ENCODE measurements around the gene ACTR1A. TPM values are rescaled to one million over a fixed set of nuclear protein-coding genes. Genes with fewer than 3 reads are reported as not detected.
A peak's percentile ranks its signal among the peaks of the same experiment; 100 is the strongest.

The ACTR1A gene
- total and polyA plus RNA-seq, 9 of the 15 experiments (the other 6 are each of a cell fraction or from before 2014, with no cell fraction given), result 36.3 to 77.2 (median 49.6) TPM

DNA sequence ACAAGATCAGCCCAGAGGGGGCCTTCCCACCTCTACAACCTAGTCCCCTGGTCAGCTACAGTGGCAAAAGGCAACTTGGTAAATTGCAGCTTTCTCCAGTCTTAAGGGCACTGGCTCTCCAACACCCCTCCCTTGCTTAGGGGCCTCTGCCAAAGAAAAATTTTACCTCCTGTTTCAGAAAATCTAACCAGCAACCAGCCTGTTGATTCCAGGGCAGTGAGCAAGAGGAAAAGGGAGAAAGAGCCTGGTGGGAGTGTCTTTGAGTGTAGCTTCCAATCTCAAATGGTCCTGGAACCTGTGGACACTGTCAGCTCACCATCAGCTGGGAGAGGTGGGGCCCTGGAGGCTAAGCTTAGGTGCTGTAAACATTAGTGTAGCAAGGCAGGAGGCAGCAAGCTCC lies 22.9 kb downstream of the ACTR1A start (continued):
- TF ChIP-seq RFX7 (CRISPR knock-in tag; IDR thresholded peaks at IDR 0.05) (no peak), KDM2B (CRISPR knock-in tag; IDR thresholded peaks at IDR 0.05) (no peak), BDP1 (IDR thresholded peaks at IDR 0.05; ENCODE audit: insufficient read depth, insufficient read length) (no peak), ZC3H8 (IDR thresholded peaks at IDR 0.05) (no peak), ZEB2 (IDR thresholded peaks at IDR 0.05) (no peak), IRF2 (CRISPR knock-in tag; IDR thresholded peaks at IDR 0.05) (no peak), ILF3 (IDR thresholded peaks at IDR 0.05; ENCODE audit: borderline replicate concordance) (no peak), ZNF121 (CRISPR knock-in tag; conservative IDR thresholded peaks at IDR 0.05) (no peak), ARHGAP35 (IDR thresholded peaks at IDR 0.05; ENCODE audit: partially characterized antibody) (no peak)

DNA sequence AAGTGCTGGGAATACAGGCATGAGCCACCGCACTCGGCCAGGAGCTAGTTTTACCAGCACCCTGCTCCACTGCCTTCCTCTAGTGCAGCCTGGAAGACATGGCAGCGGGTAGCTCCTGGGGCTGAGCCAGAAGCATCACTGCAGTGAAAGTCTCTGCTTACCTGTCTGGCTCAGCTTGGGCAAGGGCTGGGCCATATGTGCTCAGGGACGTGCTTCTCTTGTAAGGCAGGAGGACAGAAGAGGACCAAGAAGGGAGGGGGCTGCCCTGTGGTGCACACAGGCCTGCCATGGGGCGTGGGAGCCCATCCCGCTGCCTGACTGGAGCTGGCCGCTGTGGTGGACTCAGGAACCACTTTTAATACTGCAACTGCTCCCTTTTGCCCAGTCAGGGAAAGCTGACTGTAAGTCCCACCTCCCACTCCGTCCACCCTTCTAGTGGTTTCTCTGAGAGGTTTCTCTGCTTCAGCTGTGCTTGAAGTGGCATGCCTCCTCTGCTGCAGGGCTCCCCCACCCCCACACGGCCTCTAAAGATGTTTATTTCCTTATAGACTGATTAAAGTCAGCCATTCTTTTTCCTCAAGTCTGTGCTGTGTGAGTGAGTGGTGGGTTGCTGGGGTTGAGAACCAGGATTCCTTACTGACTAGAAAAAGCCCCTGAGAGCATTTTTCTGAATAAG lies 25.9 kb downstream of the ACTR1A start:
- DNase-seq (ENCODE audit: extremely low read depth in 1 of 4, low spot score in 3 of 4) (no peak), FAIRE-seq (no peak), ATAC-seq (no peak)
- no peak overlapping the region for H3K4me2 ChIP-seq (ENCODE audit: insufficient read depth, low read length)
- H3K36me3 ChIP-seq (ENCODE audit: control insufficient read depth, insufficient read depth, low read length), result peaks cover 30% of the 10 kb centered on the region; the same call in 2 of the 3 replicates
- intact Hi-C loops (cut with micrococcal nuclease), result loop anchor here (5.0 kb wide), 1 partner anchor 244 kb away; no protein-coding TSS in a partner anchor
- H3K79me2 ChIP-seq (ENCODE audit: control insufficient read depth, insufficient read depth, low read length), result no peaks in the 10 kb centered on the region
- CTCF ChIA-PET (ENCODE audit: low intra/inter-chr PET ratio), result interaction anchor here (0.5 kb wide), 1 partner anchor 64 kb away, joined by 3 read pairs; no protein-coding TSS in a partner anchor
- no TSS peak for BruUV-seq (replicated peaks)
- in situ Hi-C loops (cut with MboI), result no loop called here
- H3K4me3 ChIP-seq, result no peak overlapping the region
- 78% methylated on average over 6 of the region's 9 CpGs for WGBS (ENCODE audit: insufficient coverage, low coverage, missing lambda C conversion rate)
- H3K9ac ChIP-seq (ENCODE audit: insufficient read depth in 1 of 2, low read depth in 2 of 2, low read length in 2 of 2), result no peak overlapping the region; a peak in 1 of 4 replicates
- H4K20me1 ChIP-seq (replicated peaks; ENCODE audit: control insufficient read depth, insufficient read depth, low read length), result no peaks in the 10 kb centered on the region
- no peak overlapping the region for H2AFZ ChIP-seq (ENCODE audit: low read depth, low read length)
- POLR2A ChIA-PET, result no interaction called here
- H3K27ac ChIP-seq (ENCODE audit: extremely low read depth, low read depth, low read length), result no peak overlapping the region
- H3K4me1 ChIP-seq (replicated peaks in 1 of 2; ENCODE audit: control insufficient read depth in 2 of 2, insufficient read depth in 2 of 2, low read length in 2 of 2), result peaks cover 4 to 9% of the 10 kb centered on the region in 2 experiments; a peak in 4 of 5 replicates
- no peaks in the 10 kb centered on the region for H3K27me3 ChIP-seq (ENCODE audit: control insufficient read depth in 2 of 2, insufficient read depth in 2 of 2, low read length in 2 of 2)
- no peaks in the 10 kb centered on the region for H3K9me3 ChIP-seq (replicated peaks; ENCODE audit: control insufficient read depth, insufficient read depth, low read depth, low read length)
- H3K9me1 ChIP-seq (ENCODE audit: control insufficient read depth, insufficient read depth, low read length), result no peaks in the 10 kb centered on the region
- no peak for TF ChIP-seq HDGF (IDR thresholded peaks at IDR 0.05)
- TF ChIP-seq POLR2G (IDR thresholded peaks at IDR 0.05; ENCODE audit: low read depth, low read length), result peak; percentile 46
- no peak for TF ChIP-seq MCM5 (IDR thresholded peaks at IDR 0.05; ENCODE audit: low read depth)
- TF ChIP-seq, protein P1, sequence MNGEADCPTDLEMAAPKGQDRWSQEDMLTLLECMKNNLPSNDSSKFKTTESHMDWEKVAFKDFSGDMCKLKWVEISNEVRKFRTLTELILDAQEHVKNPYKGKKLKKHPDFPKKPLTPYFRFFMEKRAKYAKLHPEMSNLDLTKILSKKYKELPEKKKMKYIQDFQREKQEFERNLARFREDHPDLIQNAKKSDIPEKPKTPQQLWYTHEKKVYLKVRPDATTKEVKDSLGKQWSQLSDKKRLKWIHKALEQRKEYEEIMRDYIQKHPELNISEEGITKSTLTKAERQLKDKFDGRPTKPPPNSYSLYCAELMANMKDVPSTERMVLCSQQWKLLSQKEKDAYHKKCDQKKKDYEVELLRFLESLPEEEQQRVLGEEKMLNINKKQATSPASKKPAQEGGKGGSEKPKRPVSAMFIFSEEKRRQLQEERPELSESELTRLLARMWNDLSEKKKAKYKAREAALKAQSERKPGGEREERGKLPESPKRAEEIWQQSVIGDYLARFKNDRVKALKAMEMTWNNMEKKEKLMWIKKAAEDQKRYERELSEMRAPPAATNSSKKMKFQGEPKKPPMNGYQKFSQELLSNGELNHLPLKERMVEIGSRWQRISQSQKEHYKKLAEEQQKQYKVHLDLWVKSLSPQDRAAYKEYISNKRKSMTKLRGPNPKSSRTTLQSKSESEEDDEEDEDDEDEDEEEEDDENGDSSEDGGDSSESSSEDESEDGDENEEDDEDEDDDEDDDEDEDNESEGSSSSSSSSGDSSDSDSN (IDR thresholded peaks at IDR 0.05; ENCODE audit: borderline replicate concordance in 1 of 2, low read depth in 2 of 2, low read length in 2 of 2), result no peak
- TF ChIP-seq, protein P2, sequence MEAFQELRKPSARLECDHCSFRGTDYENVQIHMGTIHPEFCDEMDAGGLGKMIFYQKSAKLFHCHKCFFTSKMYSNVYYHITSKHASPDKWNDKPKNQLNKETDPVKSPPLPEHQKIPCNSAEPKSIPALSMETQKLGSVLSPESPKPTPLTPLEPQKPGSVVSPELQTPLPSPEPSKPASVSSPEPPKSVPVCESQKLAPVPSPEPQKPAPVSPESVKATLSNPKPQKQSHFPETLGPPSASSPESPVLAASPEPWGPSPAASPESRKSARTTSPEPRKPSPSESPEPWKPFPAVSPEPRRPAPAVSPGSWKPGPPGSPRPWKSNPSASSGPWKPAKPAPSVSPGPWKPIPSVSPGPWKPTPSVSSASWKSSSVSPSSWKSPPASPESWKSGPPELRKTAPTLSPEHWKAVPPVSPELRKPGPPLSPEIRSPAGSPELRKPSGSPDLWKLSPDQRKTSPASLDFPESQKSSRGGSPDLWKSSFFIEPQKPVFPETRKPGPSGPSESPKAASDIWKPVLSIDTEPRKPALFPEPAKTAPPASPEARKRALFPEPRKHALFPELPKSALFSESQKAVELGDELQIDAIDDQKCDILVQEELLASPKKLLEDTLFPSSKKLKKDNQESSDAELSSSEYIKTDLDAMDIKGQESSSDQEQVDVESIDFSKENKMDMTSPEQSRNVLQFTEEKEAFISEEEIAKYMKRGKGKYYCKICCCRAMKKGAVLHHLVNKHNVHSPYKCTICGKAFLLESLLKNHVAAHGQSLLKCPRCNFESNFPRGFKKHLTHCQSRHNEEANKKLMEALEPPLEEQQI (IDR thresholded peaks at IDR 0.05), result no peak
- TF ChIP-seq, protein P3, sequence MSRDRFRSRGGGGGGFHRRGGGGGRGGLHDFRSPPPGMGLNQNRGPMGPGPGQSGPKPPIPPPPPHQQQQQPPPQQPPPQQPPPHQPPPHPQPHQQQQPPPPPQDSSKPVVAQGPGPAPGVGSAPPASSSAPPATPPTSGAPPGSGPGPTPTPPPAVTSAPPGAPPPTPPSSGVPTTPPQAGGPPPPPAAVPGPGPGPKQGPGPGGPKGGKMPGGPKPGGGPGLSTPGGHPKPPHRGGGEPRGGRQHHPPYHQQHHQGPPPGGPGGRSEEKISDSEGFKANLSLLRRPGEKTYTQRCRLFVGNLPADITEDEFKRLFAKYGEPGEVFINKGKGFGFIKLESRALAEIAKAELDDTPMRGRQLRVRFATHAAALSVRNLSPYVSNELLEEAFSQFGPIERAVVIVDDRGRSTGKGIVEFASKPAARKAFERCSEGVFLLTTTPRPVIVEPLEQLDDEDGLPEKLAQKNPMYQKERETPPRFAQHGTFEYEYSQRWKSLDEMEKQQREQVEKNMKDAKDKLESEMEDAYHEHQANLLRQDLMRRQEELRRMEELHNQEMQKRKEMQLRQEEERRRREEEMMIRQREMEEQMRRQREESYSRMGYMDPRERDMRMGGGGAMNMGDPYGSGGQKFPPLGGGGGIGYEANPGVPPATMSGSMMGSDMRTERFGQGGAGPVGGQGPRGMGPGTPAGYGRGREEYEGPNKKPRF (IDR thresholded peaks at IDR 0.05; ENCODE audit: low read depth, low read length), result no peak
- no peak for TF ChIP-seq HNRNPL (IDR thresholded peaks at IDR 0.05; ENCODE audit: low read depth, low read length)
